OCI-LY1 (cell line): ENCODE measurements around the gene CYTH3.

ENCODE experiments used
- CTCF ChIP-seq: fragments of 200-600 bp; sonication (generic), shearing (Covaris generic); IDR thresholded peaks from 2 replicates; pipeline ENCODE4 v1.5.1; 2017; ENCODE audit warnings: mild to moderate bottlenecking, antibody characterized with exemption, low read length, moderate library complexity, mixed read lengths
- EZH2 ChIP-seq: fragments of 200-600 bp; sonication (generic), shearing (Covaris generic); IDR thresholded peaks from 2 replicates; pipeline ENCODE4 v1.8.0; 2017; ENCODE audit warnings: borderline replicate concordance, mixed run types, mild to moderate bottlenecking, antibody characterized with exemption, low read length, moderate library complexity, mixed read lengths

DNA sequence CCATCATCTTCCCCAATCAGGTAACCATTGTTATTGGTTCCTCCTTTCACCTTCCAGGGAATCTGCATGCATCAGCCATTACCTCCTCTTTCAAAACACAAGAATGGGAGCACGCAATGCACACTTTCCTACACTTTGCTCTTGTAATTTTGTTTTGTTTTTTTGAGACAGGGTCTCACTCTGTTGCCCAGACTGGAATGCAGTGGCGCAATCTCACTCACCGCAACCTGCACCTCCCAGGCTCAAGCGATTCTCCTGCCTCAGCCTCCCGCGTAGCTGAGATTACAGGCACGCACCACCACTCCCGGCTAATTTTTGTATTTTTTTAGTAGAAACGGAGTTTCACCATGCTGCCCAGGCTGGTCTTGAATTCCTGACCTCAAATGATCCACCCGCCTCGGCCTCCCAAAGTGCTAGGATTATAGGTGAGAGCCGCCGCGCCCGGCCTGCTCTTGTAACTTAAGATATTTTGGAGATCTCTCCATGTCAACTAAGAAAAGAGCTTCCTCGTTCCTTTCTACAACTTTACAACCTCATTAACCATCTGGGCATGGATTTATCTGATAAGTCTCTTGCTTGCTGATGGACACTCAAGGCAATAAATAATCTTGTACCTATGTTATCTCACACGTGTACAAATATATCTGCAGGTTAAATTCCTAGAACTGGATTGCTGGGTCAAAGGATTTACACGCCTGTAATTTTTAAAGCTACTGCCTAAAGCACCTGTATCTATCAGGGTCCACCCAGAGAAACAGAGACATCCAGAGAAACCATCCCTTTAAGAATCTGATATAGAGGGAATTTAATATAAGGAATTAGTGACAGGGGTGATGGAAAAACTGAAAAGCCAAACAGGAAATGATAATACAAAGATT, 4.2 kb downstream of the CYTH3 start:
- no peak for TF ChIP-seq EZH2
- TF ChIP-seq CTCF: no peak
